ENCODE data around the gene UBXN4.

Gene UBXN4

DNA sequence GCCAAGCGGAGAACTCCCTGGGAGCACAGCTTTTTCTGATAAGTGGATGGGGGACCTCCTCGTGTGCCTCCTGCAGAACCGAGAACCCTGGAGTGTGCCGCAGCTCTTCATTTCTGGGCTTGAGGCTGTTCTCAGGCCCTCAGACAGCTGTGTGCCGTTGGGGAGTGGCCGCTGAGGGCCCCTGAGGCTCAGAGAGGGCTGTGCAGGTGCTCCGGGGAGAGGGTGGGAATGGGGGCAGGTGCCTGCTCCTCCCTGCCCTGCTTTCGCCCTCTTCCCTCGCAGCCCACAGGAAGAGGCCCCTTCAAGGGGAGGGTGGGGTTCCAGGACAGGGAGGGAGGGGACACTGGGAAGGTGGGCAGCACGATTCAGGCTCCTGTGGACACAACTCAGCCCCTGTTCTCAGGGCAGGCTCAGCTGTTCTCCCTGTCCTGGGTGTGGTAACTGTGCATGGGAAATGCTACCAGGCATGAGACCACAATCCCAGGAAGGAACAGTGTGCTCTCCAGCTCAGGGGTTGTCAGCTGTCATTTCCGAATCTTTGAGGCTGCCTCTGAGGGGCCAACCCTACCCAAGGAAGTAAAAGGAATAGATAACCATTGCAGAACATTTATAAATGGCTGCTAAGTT, 84.0 kb downstream of the UBXN4 start:
- no peak overlapping the region for H3K27ac ChIP-seq
- H3K27me3 ChIP-seq (ENCODE audit: control insufficient read depth, insufficient read depth, low read length), result no peaks in the 10 kb centered on the region
- no peak overlapping the region for H3K9ac ChIP-seq
- no peak overlapping the region for H2AFZ ChIP-seq
- TF ChIP-seq, protein P1, sequence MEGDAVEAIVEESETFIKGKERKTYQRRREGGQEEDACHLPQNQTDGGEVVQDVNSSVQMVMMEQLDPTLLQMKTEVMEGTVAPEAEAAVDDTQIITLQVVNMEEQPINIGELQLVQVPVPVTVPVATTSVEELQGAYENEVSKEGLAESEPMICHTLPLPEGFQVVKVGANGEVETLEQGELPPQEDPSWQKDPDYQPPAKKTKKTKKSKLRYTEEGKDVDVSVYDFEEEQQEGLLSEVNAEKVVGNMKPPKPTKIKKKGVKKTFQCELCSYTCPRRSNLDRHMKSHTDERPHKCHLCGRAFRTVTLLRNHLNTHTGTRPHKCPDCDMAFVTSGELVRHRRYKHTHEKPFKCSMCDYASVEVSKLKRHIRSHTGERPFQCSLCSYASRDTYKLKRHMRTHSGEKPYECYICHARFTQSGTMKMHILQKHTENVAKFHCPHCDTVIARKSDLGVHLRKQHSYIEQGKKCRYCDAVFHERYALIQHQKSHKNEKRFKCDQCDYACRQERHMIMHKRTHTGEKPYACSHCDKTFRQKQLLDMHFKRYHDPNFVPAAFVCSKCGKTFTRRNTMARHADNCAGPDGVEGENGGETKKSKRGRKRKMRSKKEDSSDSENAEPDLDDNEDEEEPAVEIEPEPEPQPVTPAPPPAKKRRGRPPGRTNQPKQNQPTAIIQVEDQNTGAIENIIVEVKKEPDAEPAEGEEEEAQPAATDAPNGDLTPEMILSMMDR (IDR thresholded peaks at IDR 0.05), result no peak
- no peaks in the 10 kb centered on the region for H3K4me1 ChIP-seq
- H3K36me3 ChIP-seq (ENCODE audit: control insufficient read depth, insufficient read depth, low read length), result no peaks in the 10 kb centered on the region
- H3K9me3 ChIP-seq (ENCODE audit: control insufficient read depth, low read length), result no peaks in the 10 kb centered on the region
- no peak overlapping the region for H3K4me3 ChIP-seq (ENCODE audit: low read depth, low read length)
- H3K79me2 ChIP-seq, result no peaks in the 10 kb centered on the region
- H3K4me2 ChIP-seq (ENCODE audit: low read length), result no peak overlapping the region

DNA sequence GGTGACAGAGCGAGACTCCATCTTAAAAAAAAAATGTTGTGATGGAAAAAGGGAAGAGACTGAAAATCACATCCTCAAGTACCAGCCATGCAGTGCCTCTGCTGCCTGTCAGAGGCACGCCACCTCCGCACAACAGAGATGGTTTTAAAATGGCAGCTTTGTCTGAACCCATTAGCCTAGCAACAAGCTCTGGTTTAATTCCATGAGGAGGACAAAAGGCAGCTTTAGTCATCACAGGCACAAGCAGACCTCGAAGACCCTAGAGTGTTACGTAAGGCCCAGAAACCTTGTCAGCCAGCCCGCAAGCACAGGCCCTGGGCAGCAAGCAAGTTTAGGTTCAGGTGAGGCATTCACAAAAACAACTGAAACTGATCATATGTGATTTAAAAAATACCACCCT, 84.9 kb downstream of the UBXN4 start:
- H3K27me3 ChIP-seq (ENCODE audit: control insufficient read depth, insufficient read depth, low read length), result no peaks in the 10 kb centered on the region
- H3K79me2 ChIP-seq, result no peaks in the 10 kb centered on the region
- no peak overlapping the region for H2AFZ ChIP-seq
- no peak overlapping the region for H3K9ac ChIP-seq
- H3K27ac ChIP-seq, result no peak overlapping the region
- no peak overlapping the region for H3K4me3 ChIP-seq (ENCODE audit: low read depth, low read length)
- no peak overlapping the region for H3K4me2 ChIP-seq (ENCODE audit: low read length)
- TF ChIP-seq, protein P1 (IDR thresholded peaks at IDR 0.05), result no peak
- H3K9me3 ChIP-seq (ENCODE audit: control insufficient read depth, low read length), result no peaks in the 10 kb centered on the region
- H3K36me3 ChIP-seq (ENCODE audit: control insufficient read depth, insufficient read depth, low read length), result no peaks in the 10 kb centered on the region
- no peaks in the 10 kb centered on the region for H3K4me1 ChIP-seq

DNA sequence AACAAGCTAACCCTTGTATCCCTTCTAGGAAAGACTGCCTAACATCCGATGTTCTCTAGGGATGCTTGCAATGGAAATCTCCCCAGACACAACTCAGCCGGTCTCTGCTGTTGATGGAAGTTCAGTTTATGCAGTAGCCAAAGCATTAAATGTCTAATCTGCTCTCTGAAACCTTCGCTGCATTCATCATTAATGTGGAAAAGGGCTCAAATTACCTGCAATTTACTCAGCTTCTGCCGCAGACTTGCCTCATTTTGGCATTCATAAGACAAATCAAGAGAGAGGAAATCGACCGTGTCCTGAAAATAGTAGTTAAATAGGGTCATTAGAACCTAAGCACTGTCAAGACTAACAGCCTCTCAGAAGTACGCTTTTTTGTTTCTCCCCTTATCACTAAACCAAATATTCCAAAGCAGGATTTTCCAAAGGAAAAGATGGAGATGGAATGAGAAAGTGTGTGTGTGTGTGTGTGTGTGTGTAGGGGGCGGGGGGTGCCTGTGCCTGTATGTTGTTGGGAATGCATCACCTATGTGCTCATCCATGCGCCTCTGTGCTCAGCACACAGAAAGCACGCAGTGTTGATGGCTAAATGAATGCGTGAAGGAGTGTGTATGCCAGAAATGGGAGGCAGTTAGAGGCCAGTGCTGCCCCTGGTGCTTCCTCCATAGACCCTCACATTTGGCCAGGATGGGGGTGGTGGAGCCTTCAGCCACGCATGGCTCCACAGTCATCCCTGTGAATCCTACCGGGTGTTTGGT, 87.9 kb downstream of the UBXN4 start:
- Histone ChIP-seq H3K9me3 (ENCODE audit: control insufficient read depth, low read length) (no peaks in the 10 kb centered on the region), H3K4me1 (no peaks in the 10 kb centered on the region), H3K27me3 (ENCODE audit: control insufficient read depth, insufficient read depth, low read length) (no peaks in the 10 kb centered on the region), H3K36me3 (ENCODE audit: control insufficient read depth, insufficient read depth, low read length) (no peaks in the 10 kb centered on the region), H3K79me2 (no peaks in the 10 kb centered on the region), H2AFZ (no peak overlapping the region), H3K27ac (no peak overlapping the region), H3K4me3 (ENCODE audit: low read depth, low read length) (no peak overlapping the region), H3K4me2 (ENCODE audit: low read length) (no peak overlapping the region), H3K9ac (no peak overlapping the region)
- TF ChIP-seq, protein P1 (IDR thresholded peaks at IDR 0.05), result no peak

DNA sequence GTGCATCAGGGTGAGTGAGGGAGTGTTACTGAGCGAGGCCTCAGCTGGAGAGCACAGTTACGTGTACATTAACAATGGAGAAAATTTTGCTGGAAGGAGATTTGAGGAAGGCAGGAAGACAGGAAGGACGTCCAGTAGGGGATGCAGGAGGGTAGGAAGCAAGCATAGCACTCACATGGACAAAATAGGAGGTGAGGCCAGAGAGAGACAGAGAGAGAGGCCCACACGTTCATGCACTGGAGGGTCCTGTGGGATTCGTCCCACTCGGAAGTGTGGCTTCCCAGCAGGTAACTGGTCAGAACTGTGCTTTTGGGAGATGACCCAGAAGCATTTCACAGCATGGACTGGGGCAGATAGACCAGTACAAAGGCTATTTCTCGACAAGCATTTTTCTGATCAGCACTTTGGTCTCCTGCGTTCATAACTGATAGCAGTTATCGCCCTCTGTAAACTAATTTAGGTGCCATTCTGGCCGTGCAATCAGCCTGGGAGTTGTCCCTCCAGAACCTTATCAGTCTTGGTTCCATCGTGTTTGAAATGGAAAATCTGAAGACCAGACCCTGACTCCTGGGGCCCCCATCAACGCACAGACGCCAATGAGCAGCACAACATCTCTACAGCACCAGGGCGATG, 89.6 kb downstream of the UBXN4 start:
- H3K36me3 ChIP-seq (ENCODE audit: control insufficient read depth, insufficient read depth, low read length), result no peaks in the 10 kb centered on the region

More for the DNA sequence above, 89.6 kb downstream of the UBXN4 start:
- no peak overlapping the region for H3K4me2 ChIP-seq (ENCODE audit: low read length)
- no peak overlapping the region for H3K27ac ChIP-seq
- no peaks in the 10 kb centered on the region for H3K79me2 ChIP-seq
- no peak overlapping the region for H3K9ac ChIP-seq
- no peak overlapping the region for H2AFZ ChIP-seq
- H3K9me3 ChIP-seq (ENCODE audit: control insufficient read depth, low read length), result no peaks in the 10 kb centered on the region
- TF ChIP-seq, protein P1 (IDR thresholded peaks at IDR 0.05), result no peak
- no peaks in the 10 kb centered on the region for H3K27me3 ChIP-seq (ENCODE audit: control insufficient read depth, insufficient read depth, low read length)
- no peak overlapping the region for H3K4me3 ChIP-seq (ENCODE audit: low read depth, low read length)
- no peaks in the 10 kb centered on the region for H3K4me1 ChIP-seq

Measured in parathyroid adenoma (tissue), 2 donors.